DOHH2 (cell line): Measurements from ENCODE around the gene MYT1.

Source experiments
- H3F3A ChIP-seq: fragments of 200-600 bp; sonication (generic), shearing (Covaris generic); 2 replicates; pipeline ENCODE4 v1.6.0; 2016; ENCODE audit warnings: antibody characterized with exemption, mild to moderate bottlenecking; ENCODE audit not compliant: control insufficient read depth, insufficient read depth
- H3K27ac ChIP-seq: fragments of 200-600 bp; sonication (generic); 2 replicates; pipeline ENCODE4 v1.5.1; 2014; ENCODE audit warnings: low read depth, mild to moderate bottlenecking, low read length, moderate library complexity
- H3K27me3 ChIP-seq: fragments of 200-600 bp; sonication (generic); 2 replicates; pipeline ENCODE4 v1.6.1; 2014; ENCODE audit warnings: mild to moderate bottlenecking, low read length, mixed read lengths; ENCODE audit not compliant: control insufficient read depth
- H3K36me3 ChIP-seq: fragments of 200-600 bp; sonication (generic); 2 replicates; pipeline ENCODE4 v1.6.1; 2014; ENCODE audit warnings: mild to moderate bottlenecking, low read length, moderate library complexity, mixed read lengths; ENCODE audit not compliant: control insufficient read depth
- H3K4me1 ChIP-seq: fragments of 200-600 bp; sonication (generic); 2 replicates; pipeline ENCODE4 v1.6.1; 2014; ENCODE audit warnings: mild to moderate bottlenecking, low read length, mixed read lengths; ENCODE audit not compliant: control insufficient read depth
- H3K4me2 ChIP-seq: fragments of 200-600 bp; sonication (generic); 2 replicates; pipeline ENCODE4 v1.6.0; 2014; ENCODE audit warnings: mild to moderate bottlenecking, low read length, moderate library complexity
- H3K4me3 ChIP-seq: fragments of 200-600 bp; sonication (generic); 2 replicates; pipeline ENCODE4 v1.5.1; 2014; ENCODE audit warnings: mild to moderate bottlenecking, low read length, mixed read lengths
- H3K79me2 ChIP-seq: fragments of 200-600 bp; sonication (generic); 2 replicates; pipeline ENCODE4 v1.6.1; 2014; ENCODE audit warnings: mild to moderate bottlenecking, low read length, mixed read lengths; ENCODE audit not compliant: control insufficient read depth
- H3K9me2 ChIP-seq: fragments of 200-600 bp; sonication (generic); replicated peaks from 2 replicates; pipeline ENCODE4 v1.6.1; 2014; ENCODE audit warnings: mild to moderate bottlenecking, low read length, mixed read lengths; ENCODE audit not compliant: control insufficient read depth
- H3K9me3 ChIP-seq: fragments of 200-600 bp; sonication (generic); 2 replicates; pipeline ENCODE4 v1.6.1; 2014; ENCODE audit warnings: antibody characterized with exemption, low read length, mixed read lengths; ENCODE audit not compliant: control insufficient read depth, insufficient read depth
- H4K20me1 ChIP-seq: fragments of 200-600 bp; sonication (generic); 2 replicates; pipeline ENCODE4 v1.6.0; 2014; ENCODE audit warnings: low read depth, mild to moderate bottlenecking, antibody characterized with exemption, low read length, moderate library complexity; ENCODE audit not compliant: control insufficient read depth, insufficient read depth
- CTCF ChIP-seq: fragments of 200-600 bp; sonication (generic); IDR thresholded peaks from one replicate; pipeline ENCODE4 v1.5.1; 2014; ENCODE audit warnings: antibody characterized with exemption, mild to moderate bottlenecking, low read depth, low read length; ENCODE audit not compliant: poor library complexity, severe bottlenecking
- EZH2phosphoT487 ChIP-seq: fragments of 200-600 bp; sonication (generic); IDR thresholded peaks from 2 replicates; pipeline ENCODE4 v1.6.1; 2017; ENCODE audit warnings: borderline replicate concordance, mild to moderate bottlenecking, antibody characterized with exemption, low read length, moderate library complexity, mixed read lengths

The MYT1 gene

DNA sequence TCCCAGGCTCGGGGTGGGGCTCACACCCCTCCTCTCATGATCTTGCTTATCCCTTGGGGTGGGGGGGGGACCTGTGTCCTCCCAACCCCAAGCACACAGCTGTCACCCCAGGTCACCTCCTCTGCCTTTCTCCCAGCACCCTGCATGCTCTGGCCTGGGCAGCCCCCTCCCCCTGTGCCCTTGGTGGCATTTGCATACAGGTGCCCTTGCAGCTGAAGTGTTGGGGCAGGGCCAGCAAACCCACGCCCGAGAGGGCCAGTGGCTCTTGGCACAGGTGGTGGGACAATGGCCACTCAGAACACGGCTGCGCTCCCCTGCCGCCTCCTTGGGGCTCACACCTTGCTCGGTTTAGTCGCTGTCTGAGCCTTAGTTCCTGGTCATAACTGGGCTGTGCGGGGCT lies 11.3 kb upstream of the MYT1 start:
- TF ChIP-seq CTCF (no peak), EZH2phosphoT487 (no peak)
- Histone ChIP-seq H3K4me3 (no peak overlapping the region), H3K4me2 (no peak overlapping the region), H4K20me1 (no peaks in the 10 kb centered on the region), H3K27ac (no peak overlapping the region), H3F3A (peaks cover 7% of the 10 kb centered on the region), H3K4me1 (no peaks in the 10 kb centered on the region), H3K9me2 (no peaks in the 10 kb centered on the region), H3K9me3 (peaks cover 11% of the 10 kb centered on the region; the same call in 1 of the 2 replicates), H3K27me3 (no peaks in the 10 kb centered on the region), H3K36me3 (no peaks in the 10 kb centered on the region), H3K79me2 (no peaks in the 10 kb centered on the region)

GRCh38 chr20:64153410-64153809 lies 10.8 kb upstream of the MYT1 start:
- H3F3A ChIP-seq: peaks cover 7% of the 10 kb centered on the region
- no peaks in the 10 kb centered on the region for H3K4me1 ChIP-seq
- H3K27ac ChIP-seq: no peak overlapping the region
- H3K4me2 ChIP-seq: no peak overlapping the region
- no peaks in the 10 kb centered on the region for H3K79me2 ChIP-seq
- H3K27me3 ChIP-seq: no peaks in the 10 kb centered on the region
- peaks cover 11% of the 10 kb centered on the region; the same call in 1 of the 2 replicates for H3K9me3 ChIP-seq
- TF ChIP-seq EZH2phosphoT487 (no peak), CTCF (no peak)
- no peaks in the 10 kb centered on the region for H4K20me1 ChIP-seq
- H3K9me2 ChIP-seq: no peaks in the 10 kb centered on the region
- H3K4me3 ChIP-seq: no peak overlapping the region
- H3K36me3 ChIP-seq: no peaks in the 10 kb centered on the region

DNA sequence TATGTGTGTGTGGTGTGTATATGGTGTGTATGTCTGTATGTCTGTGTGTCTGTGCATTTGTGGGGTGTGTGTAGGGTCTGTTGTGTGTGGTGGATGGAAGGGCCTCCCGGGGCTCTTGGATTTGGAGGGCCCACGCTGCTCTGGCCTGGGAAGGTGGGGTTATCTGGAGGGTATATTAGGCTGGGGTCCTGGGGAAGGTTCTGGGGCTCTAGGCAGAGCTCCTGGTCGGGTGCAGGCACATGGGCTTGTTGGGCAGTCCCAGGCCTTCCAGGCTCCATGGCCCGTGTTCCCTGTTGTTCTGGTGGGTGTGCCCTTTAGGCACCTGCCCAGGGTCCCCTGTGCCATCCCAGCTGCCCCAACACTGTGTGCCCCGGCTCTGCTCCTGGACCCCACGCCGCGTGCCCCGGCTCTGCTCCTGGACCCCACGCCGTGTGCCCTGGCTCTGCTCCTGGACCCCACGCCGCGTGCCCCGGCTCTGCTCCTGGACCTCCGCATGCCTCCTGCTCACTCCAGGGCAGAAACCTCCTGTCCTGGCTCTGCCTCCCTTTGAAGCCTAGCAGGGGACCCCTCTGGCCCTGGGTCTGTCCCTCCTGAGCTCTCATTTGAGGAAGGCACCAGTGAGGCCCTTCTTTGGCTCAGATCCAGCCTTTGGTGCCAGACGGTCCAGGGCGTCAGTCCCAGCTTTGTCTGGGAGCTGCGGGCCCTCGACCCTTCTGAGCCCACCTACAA lies 10.2 kb upstream of the MYT1 start:
- H3K79me2 ChIP-seq: no peaks in the 10 kb centered on the region
- no peaks in the 10 kb centered on the region for H3K9me2 ChIP-seq
- no peaks in the 10 kb centered on the region for H3K27me3 ChIP-seq
- no peak overlapping the region for H3K4me3 ChIP-seq
- TF ChIP-seq CTCF (no peak), EZH2phosphoT487 (no peak)
- H4K20me1 ChIP-seq: no peaks in the 10 kb centered on the region
- peaks cover 11% of the 10 kb centered on the region; the same call in 1 of the 2 replicates for H3K9me3 ChIP-seq
- H3K36me3 ChIP-seq: no peaks in the 10 kb centered on the region
- H3K4me1 ChIP-seq: no peaks in the 10 kb centered on the region
- H3K27ac ChIP-seq: no peak overlapping the region
- H3F3A ChIP-seq: peaks cover 7% of the 10 kb centered on the region
- no peak overlapping the region for H3K4me2 ChIP-seq
